CD4-positive, alpha-beta T cell (primary cell): Measurements from ENCODE around the gene LAMA1. TPM values are rescaled to one million over a fixed set of nuclear protein-coding genes. Genes with fewer than 3 reads are reported as not detected.

Source experiments
- ATAC-seq: fragments of 200-7000 bp; cut with Tn5 transposase; one replicate; pipeline ENCODE4 v1.10.0; 2022; ENCODE audit warnings: mild to moderate bottlenecking; ENCODE audit not compliant: poor library complexity
- CTCF ChIA-PET: fragments of 350-600 bp; sonication (Branson Sonifier 250); formaldehyde crosslinking; loops from one replicate; lab custom pipeline; 2021; ENCODE audit warnings: antibody characterized with exemption, inconsistent platforms; lab: Charles Lee
- POLR2A ChIA-PET: fragments of 350-600 bp; sonication (Branson Sonifier 250); formaldehyde crosslinking; loops from one replicate; lab custom pipeline; 2021; ENCODE audit warnings: antibody characterized with exemption, inconsistent platforms; lab: Charles Lee
- DNase-seq, 14 experiments: peaks; one replicate each; pipeline ENCODE4 v3.0.0-alpha.2; 2013 to 2020; ENCODE audit warnings: mixed read lengths in 2 of 14
- H3K27ac ChIP-seq, 2 donors: one replicate each; pipeline versions ENCODE4 v1.5.1 to v1.7.0; 2013; ENCODE audit warnings: low read length in 2 of 2, low read depth in 1 of 2, mild to moderate bottlenecking in 1 of 2
- H3K27me3 ChIP-seq, 2 experiments: 1 replicate in 1 of 2; 2 replicates in 1 of 2; pipeline versions ENCODE4 v1.6.1 to v1.7.0; 2013; ENCODE audit warnings: low read length in 2 of 2, control low read depth in 1 of 2, mild to moderate bottlenecking in 1 of 2, moderate library complexity in 1 of 2; ENCODE audit not compliant: insufficient read depth in 2 of 2, control insufficient read depth in 1 of 2
- H3K36me3 ChIP-seq: one replicate; pipeline ENCODE4 v1.6.1; 2013; ENCODE audit warnings: low read length, control low read depth; ENCODE audit not compliant: insufficient read depth
- H3K4me1 ChIP-seq: one replicate; pipeline ENCODE4 v1.6.1; 2013; ENCODE audit warnings: low read length, control low read depth; ENCODE audit not compliant: insufficient read depth
- H3K4me3 ChIP-seq: one replicate; pipeline ENCODE4 v1.5.1; 2013; ENCODE audit warnings: mild to moderate bottlenecking, low read length, moderate library complexity
- H3K9me3 ChIP-seq, 2 experiments: 1 replicate in 1 of 2; 2 replicates in 1 of 2; pipeline versions ENCODE4 v1.6.1 to v1.7.0; 2013; ENCODE audit warnings: low read length in 2 of 2, mild to moderate bottlenecking in 2 of 2, control low read depth in 1 of 2, moderate library complexity in 1 of 2; ENCODE audit not compliant: control insufficient read depth in 1 of 2, insufficient read depth in 1 of 2
- H3K27ac Mint-ChIP-seq: one replicate; pipeline ENCODE4 v1.8.0; 2020; ENCODE audit warnings: mixed read lengths
- H3K27me3 Mint-ChIP-seq: one replicate; pipeline ENCODE4 v1.8.0; 2021; ENCODE audit warnings: mixed read lengths
- H3K36me3 Mint-ChIP-seq: one replicate; pipeline ENCODE4 v1.8.0; 2021; ENCODE audit warnings: low read depth, mixed read lengths
- H3K4me1 Mint-ChIP-seq: one replicate; pipeline ENCODE4 v1.8.0; 2021; ENCODE audit warnings: low read depth, mixed read lengths
- H3K4me3 Mint-ChIP-seq: one replicate; pipeline ENCODE4 v1.8.0; 2020; ENCODE audit warnings: mild to moderate bottlenecking, mixed read lengths
- H3K9me3 Mint-ChIP-seq: one replicate; pipeline ENCODE4 v1.8.0; 2020; ENCODE audit warnings: mixed read lengths
- intact Hi-C, 2 experiments: fragments of 100-400 bp; cut with DNase I in 1 of 2; cut with micrococcal nuclease in 1 of 2; formaldehyde crosslinking; loops; one replicate each; pipeline versions ENCODE4 v1.15.1 to v1.9.0; 2023 to 2025; cut with DNase I, micrococcal nuclease
- total RNA-seq, 174 experiments: library from RNA in 2 of 174; stranded (reverse) in 2 of 174; gene quantifications; one replicate each; pipeline ENCODE4 v1.2.3 and lab custom pipeline; 2021 to 2026
- TF ChIP-seq, protein P1 (sequence below): fragments of 200-600 bp; IDR thresholded peaks from one replicate; pipeline ENCODE4 v1.8.0; 2022; ENCODE audit warnings: antibody characterized with exemption, mild to moderate bottlenecking

Gene LAMA1
- total RNA-seq, 2 experiments from 2014 or later, result not detected

DNA sequence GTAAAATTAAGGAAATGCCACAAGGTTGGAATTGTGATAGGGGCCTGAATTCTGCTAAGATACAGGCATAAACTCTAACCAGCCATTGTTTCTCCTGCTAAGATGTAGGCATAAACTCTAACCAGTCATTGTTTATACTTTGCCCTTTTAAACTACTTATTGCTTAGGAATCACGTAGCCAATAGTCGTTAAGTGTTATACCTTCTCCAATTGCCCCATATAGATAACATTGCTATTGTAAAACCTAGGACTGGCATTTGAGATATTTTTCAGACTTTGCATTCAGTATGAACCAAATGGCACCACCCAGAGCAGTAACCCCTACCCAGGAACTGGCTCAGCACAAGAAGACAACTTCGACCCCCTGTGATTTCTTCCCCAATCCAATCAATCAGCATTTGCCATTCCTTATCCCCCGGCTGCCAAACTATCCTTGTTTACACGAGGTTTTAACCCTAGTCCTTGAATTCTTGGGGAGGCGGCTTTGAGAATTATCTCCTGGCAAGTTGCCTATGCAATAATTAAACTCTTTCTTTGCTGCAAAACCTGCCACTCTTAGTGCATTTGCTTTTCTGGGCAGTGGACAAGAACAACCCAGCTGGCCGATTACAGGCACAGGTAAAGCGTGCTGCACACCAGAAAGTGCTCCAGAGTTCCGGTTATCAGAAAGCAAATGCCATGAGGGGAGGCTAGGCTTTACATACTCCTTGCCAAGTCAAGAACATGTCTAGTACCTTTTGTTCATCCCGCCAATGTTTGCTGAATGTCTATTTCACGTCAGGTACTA lies 167.6 kb downstream of the LAMA1 start:
- H3K27me3 ChIP-seq, result no peaks in the 10 kb centered on the region
- ChIA-PET CTCF (no interaction called here), POLR2A (no interaction called here)
- no peak for ATAC-seq
- no peak overlapping the region for H3K4me3 ChIP-seq
- Mint-ChIP-seq H3K4me1 (no peaks in the 10 kb centered on the region), H3K4me3 (no peak overlapping the region), H3K9me3 (no peaks in the 10 kb centered on the region), H3K27ac (no peak overlapping the region), H3K36me3 (no peaks in the 10 kb centered on the region), H3K27me3 (no peaks in the 10 kb centered on the region)
- H3K9me3 ChIP-seq, result peaks cover 0 to 39% of the 10 kb centered on the region in 2 experiments
- DNase-seq, result no peak
- TF ChIP-seq, protein P1, sequence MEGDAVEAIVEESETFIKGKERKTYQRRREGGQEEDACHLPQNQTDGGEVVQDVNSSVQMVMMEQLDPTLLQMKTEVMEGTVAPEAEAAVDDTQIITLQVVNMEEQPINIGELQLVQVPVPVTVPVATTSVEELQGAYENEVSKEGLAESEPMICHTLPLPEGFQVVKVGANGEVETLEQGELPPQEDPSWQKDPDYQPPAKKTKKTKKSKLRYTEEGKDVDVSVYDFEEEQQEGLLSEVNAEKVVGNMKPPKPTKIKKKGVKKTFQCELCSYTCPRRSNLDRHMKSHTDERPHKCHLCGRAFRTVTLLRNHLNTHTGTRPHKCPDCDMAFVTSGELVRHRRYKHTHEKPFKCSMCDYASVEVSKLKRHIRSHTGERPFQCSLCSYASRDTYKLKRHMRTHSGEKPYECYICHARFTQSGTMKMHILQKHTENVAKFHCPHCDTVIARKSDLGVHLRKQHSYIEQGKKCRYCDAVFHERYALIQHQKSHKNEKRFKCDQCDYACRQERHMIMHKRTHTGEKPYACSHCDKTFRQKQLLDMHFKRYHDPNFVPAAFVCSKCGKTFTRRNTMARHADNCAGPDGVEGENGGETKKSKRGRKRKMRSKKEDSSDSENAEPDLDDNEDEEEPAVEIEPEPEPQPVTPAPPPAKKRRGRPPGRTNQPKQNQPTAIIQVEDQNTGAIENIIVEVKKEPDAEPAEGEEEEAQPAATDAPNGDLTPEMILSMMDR, result no peak
- H3K27ac ChIP-seq, result no peak overlapping the region
- no peaks in the 10 kb centered on the region for H3K4me1 ChIP-seq
- intact Hi-C loops, result no loop called here
- no peaks in the 10 kb centered on the region for H3K36me3 ChIP-seq

DNA sequence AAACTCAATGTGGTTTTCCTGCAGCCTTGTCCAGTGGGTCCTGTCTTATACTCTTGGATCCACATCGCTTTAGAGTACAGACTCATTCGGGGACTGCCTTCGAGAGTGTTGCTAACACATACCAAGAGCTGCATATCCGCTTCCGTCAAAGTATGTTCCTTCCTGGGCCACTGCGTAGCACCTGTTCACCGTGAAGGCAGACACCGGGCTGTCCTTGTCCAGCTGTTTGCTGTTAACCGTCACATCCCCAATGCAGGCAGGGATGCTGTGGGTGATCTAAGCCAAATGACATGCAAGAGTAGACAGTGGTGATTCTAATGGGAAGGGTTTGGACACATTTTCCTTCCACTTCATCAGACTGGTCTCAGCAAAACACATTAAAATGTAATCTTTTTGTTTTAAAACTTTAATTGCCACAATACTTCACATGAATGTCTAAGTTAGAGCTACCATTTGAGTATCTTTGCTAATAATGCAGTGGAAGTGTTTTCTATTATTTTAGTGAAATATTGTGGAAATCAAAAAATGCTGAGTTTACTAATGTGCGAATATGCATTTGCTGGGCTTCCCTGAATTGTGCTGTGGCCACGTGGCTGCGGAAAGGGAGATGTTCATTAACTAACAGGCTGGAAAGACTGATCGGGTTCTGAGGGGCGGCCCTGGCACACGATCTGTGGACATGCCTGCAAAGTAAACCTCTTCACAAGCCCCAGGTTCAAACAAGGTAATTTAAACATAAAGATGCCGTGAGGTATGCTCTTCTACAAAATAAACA lies 169.1 kb downstream of the LAMA1 start:
- ChIA-PET POLR2A (no interaction called here), CTCF (no interaction called here)
- no peak overlapping the region for H3K4me3 ChIP-seq
- peaks cover 0 to 34% of the 10 kb centered on the region in 2 experiments for H3K9me3 ChIP-seq
- intact Hi-C loops, result no loop called here
- H3K27me3 ChIP-seq, result no peaks in the 10 kb centered on the region
- TF ChIP-seq, protein P1, result no peak
- Mint-ChIP-seq H3K27ac (no peak overlapping the region), H3K4me3 (no peak overlapping the region), H3K9me3 (no peaks in the 10 kb centered on the region), H3K27me3 (no peaks in the 10 kb centered on the region), H3K4me1 (no peaks in the 10 kb centered on the region), H3K36me3 (no peaks in the 10 kb centered on the region)
- no peak for DNase-seq
- H3K36me3 ChIP-seq, result no peaks in the 10 kb centered on the region
- H3K4me1 ChIP-seq, result no peaks in the 10 kb centered on the region
- ATAC-seq, result no peak
- H3K27ac ChIP-seq, result no peak overlapping the region

DNA sequence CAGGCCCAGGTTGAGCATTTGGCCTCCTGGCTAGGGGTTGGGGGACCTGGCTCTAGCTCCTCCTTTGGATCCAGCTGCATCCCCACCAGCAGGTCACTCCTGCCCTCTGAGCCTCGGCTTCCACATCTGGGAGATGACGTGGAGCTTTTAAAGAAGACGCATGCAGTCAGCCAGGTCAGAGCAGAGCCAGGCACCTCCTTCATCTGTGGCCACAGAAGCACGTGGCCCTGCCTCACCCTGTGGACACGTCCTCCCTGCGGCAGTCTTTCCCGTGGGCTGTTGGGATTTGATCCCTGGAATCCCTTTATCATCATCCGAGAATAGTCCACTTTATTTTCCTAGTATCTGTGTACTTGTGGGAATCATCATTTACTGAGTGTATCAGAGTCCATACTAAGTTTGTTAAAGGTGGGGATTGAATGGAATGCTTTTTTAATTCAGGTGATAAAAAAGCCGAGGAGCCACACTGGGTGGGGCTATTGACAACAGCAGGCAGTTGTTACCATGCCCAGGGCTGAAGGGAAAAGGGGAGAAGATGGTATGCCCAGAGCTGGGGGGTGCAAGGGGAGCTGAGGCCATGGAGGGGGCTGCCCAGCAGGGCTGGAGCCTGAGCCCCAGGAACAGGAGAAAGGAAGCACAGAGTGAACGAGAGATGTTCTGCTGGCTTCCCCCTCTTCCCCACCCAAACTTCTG lies 170.1 kb downstream of the LAMA1 start:
- Histone ChIP-seq H3K36me3 (no peaks in the 10 kb centered on the region), H3K9me3 (peaks cover 0 to 25% of the 10 kb centered on the region in 2 experiments), H3K27ac (no peak overlapping the region), H3K4me3 (no peak overlapping the region), H3K27me3 (no peaks in the 10 kb centered on the region), H3K4me1 (no peaks in the 10 kb centered on the region)
- Mint-ChIP-seq H3K4me3 (no peak overlapping the region), H3K27me3 (no peaks in the 10 kb centered on the region), H3K4me1 (no peaks in the 10 kb centered on the region), H3K36me3 (no peaks in the 10 kb centered on the region), H3K9me3 (no peaks in the 10 kb centered on the region), H3K27ac (no peak overlapping the region)
- no peak for DNase-seq
- ChIA-PET CTCF (no interaction called here), POLR2A (interaction anchor here (0.6 kb wide), 1 partner anchor 303 kb away, joined by 3 read pairs; no protein-coding TSS in a partner anchor)
- intact Hi-C loops, result no loop called here
- ATAC-seq, result no peak
- TF ChIP-seq, protein P1, result no peak
